ENCODE measurements around the gene STK32C. TPM values are rescaled to one million over a fixed set of nuclear protein-coding genes. Genes with fewer than 3 reads are reported as not detected.
"Not testable (repeated sequence)": the region's sequence is repeated elsewhere in the genome, so short reads cannot be mapped to it uniquely, and the experiment has no call there.

Gene STK32C
- total RNA-seq, 1 donor from 2014 or later, result 9.9 TPM

GRCh38 chr10:132320654-132321469 lies 13.1 kb upstream of the STK32C start:
- Mint-ChIP-seq H3K4me1 (no peaks in the 10 kb centered on the region), H3K9me3 (no peaks in the 10 kb centered on the region), H3K4me3 (no peak overlapping the region), H3K36me3 (peaks cover 10% of the 10 kb centered on the region), H3K27ac (no peak overlapping the region), H3K27me3 (ENCODE audit: low read depth) (no peaks in the 10 kb centered on the region)
- DNase-seq (ENCODE audit: low spot score in 2 of 2, unreplicated experiment in 2 of 2), result no peak
- no peak for TF ChIP-seq CTCF (IDR thresholded peaks at IDR 0.05; ENCODE audit: unreplicated experiment)

- Mint-ChIP-seq H3K27me3 (ENCODE audit: low read depth) (peaks cover under 1% of the 10 kb centered on the region), H3K36me3 (peaks cover 8% of the 10 kb centered on the region), H3K4me1 (no peaks in the 10 kb centered on the region), H3K27ac (no peak overlapping the region), H3K9me3 (peaks cover 2% of the 10 kb centered on the region), H3K4me3 (no peak overlapping the region)
- DNase-seq (ENCODE audit: low spot score in 2 of 2, unreplicated experiment in 2 of 2), result no peak
- TF ChIP-seq CTCF (IDR thresholded peaks at IDR 0.05; ENCODE audit: unreplicated experiment), result no peak
These were observed 12.3 kb upstream of the STK32C start for GRCh38 chr10:132319853-132320653.

GRCh38 chr10:132317477-132317876 lies 9.7 kb upstream of the STK32C start:
- H3K27ac Mint-ChIP-seq; DNase-seq (ENCODE audit: low spot score in 2 of 2, unreplicated experiment in 2 of 2); H3K9me3 Mint-ChIP-seq; H3K4me1 Mint-ChIP-seq; H3K4me3 Mint-ChIP-seq; H3K36me3 Mint-ChIP-seq: not testable (repeated sequence)
- H3K27me3 Mint-ChIP-seq (ENCODE audit: low read depth), result peaks cover 14% of the 10 kb centered on the region

GRCh38 chr10:132316133-132316532 lies 8.4 kb upstream of the STK32C start:
- H3K27me3 Mint-ChIP-seq (ENCODE audit: low read depth), result peaks cover 27% of the 10 kb centered on the region
- no peak overlapping the region for H3K27ac Mint-ChIP-seq
- no peaks in the 10 kb centered on the region for H3K4me1 Mint-ChIP-seq
- DNase-seq (ENCODE audit: low spot score in 2 of 2, unreplicated experiment in 2 of 2), result no peak
- no peak for TF ChIP-seq CTCF (IDR thresholded peaks at IDR 0.05; ENCODE audit: unreplicated experiment)
- no peaks in the 10 kb centered on the region for H3K36me3 Mint-ChIP-seq
- H3K4me3 Mint-ChIP-seq, result no peak overlapping the region
- H3K9me3 Mint-ChIP-seq, result peaks cover 10% of the 10 kb centered on the region

- not testable (repeated sequence) for H3K36me3 Mint-ChIP-seq; H3K9me3 Mint-ChIP-seq; H3K4me1 Mint-ChIP-seq; H3K4me3 Mint-ChIP-seq; DNase-seq (ENCODE audit: low spot score in 2 of 2, unreplicated experiment in 2 of 2); H3K27ac Mint-ChIP-seq
- peaks cover 40% of the 10 kb centered on the region for H3K27me3 Mint-ChIP-seq (ENCODE audit: low read depth)
These were observed 7.1 kb upstream of the STK32C start for GRCh38 chr10:132314881-132315280.

GRCh38 chr10:132314336-132314735 lies 6.6 kb upstream of the STK32C start:
- no peak overlapping the region for H3K4me3 Mint-ChIP-seq
- H3K9me3 Mint-ChIP-seq, result peaks cover 10% of the 10 kb centered on the region
- TF ChIP-seq CTCF (IDR thresholded peaks at IDR 0.05; ENCODE audit: unreplicated experiment), result no peak
- H3K4me1 Mint-ChIP-seq, result no peaks in the 10 kb centered on the region
- DNase-seq (ENCODE audit: low spot score in 2 of 2, unreplicated experiment in 2 of 2), result no peak
- H3K36me3 Mint-ChIP-seq, result no peaks in the 10 kb centered on the region
- peaks cover 45% of the 10 kb centered on the region for H3K27me3 Mint-ChIP-seq (ENCODE audit: low read depth)
- H3K27ac Mint-ChIP-seq, result no peak overlapping the region

Data from mesothelial cell of epicardium (in vitro differentiated cells).